ENCODE results near the gene CIRBP.

CIRBP gene

DNA sequence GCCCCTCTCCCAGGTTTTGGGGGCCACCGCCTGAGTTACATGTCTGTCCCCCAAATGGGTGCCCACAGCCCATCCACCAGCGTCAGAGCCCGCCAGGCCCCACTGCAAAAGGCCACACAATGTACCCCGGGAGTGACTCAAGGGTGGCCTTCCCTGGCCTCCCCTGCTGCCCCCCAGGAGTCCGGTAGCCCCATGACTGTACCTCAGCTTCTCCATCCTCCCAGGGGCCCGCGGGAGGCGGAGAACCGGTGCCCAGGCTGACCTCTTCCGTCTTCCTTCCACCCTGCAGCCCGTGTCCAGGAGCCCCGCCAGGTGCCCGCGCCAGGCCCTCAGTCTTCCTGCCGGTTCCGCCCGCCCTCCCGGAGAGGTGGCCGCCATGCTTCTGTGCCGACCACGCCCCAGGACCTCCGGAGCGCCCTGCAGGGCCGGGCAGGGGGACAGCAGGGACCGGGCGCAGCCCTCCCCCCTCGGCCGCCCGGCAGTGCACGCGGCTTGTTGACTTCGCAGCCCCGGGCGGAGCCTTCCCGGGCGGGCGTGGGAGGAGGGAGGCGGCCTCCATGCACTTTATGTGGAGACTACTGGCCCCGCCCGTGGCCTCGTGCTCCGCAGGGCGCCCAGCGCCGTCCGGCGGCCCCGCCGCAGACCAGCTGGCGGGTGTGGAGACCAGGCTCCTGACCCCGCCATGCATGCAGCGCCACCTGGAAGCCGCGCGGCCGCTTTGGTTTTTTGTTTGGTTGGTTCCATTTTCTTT lies 41.7 kb upstream of the CIRBP start:
- DNase-seq (ENCODE audit: extremely low spot score), result no peak
- POLR2A ChIA-PET, result no interaction called here
- CTCF ChIA-PET, result no interaction called here

DNA sequence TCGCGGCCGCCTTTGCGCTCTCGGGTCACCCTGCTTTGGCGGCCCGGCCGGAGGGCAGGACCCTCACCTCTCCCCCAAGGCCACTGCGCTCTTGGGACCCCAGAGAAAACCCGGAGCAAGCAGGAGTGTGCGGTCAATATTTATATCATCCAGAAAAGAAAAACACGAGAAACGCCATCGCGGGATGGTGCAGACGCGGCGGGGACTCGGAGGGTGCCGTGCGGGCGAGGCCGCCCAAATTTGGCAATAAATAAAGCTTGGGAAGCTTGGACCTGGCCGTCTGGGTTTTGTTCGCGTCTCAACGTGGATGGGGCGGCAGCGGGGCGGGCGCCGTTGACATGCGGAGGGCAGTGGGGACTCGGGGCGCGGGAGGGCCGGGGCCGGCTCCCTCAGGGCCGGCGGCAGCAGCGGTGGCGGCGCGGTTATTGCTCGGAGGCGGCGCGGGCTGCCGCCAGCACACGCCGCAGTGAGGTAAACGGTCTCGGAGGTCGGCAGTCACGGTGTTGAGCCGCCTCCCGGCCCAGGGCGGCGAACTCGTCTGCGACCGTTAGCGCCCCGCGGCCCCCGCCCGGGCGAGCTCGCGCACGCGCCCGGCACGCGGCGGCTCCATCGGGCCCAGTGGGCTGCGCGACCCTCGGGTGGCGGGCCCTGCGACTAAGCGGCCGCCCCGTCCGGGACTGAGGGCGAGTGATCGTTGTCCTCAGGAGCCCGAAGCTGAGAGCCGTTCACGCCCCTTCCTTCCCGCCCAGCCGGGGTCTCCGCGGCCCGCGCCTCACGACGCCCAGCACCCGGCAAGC lies 40.8 kb upstream of the CIRBP start:
- CTCF ChIA-PET, result no interaction called here

More for the DNA sequence above, 41.7 kb upstream of the CIRBP start:
- TF ChIP-seq L3MBTL2 (conservative IDR thresholded peaks at IDR 0.05), result no peak
- no peak for TF ChIP-seq ELF4 (IDR thresholded peaks at IDR 0.05)
- TF ChIP-seq FOXK2 (IDR thresholded peaks at IDR 0.05), result no peak
- TF ChIP-seq LEF1 (IDR thresholded peaks at IDR 0.05; ENCODE audit: borderline replicate concordance), result no peak
- TF ChIP-seq SP1 (IDR thresholded peaks at IDR 0.05), result no peak
- no peak for TF ChIP-seq SUZ12 (IDR thresholded peaks at IDR 0.05)
- TF ChIP-seq HDGF (IDR thresholded peaks at IDR 0.05; ENCODE audit: borderline replicate concordance), result no peak

GRCh38 chr19:1229056-1229923 lies 39.8 kb upstream of the CIRBP start:
- CTCF ChIA-PET, result no interaction called here
- no peak for TF ChIP-seq SUZ12 (IDR thresholded peaks at IDR 0.05)
- no peak for TF ChIP-seq ZNF384 (IDR thresholded peaks at IDR 0.05)
- no peak for TF ChIP-seq HDGF (IDR thresholded peaks at IDR 0.05; ENCODE audit: borderline replicate concordance)
- TF ChIP-seq LEF1 (IDR thresholded peaks at IDR 0.05; ENCODE audit: borderline replicate concordance), result no peak
- TF ChIP-seq ARNT (IDR thresholded peaks at IDR 0.05), result no peak
- TF ChIP-seq FOXA1 (IDR thresholded peaks at IDR 0.05), result no peak
- no peak for TF ChIP-seq NFRKB (IDR thresholded peaks at IDR 0.05)
- TF ChIP-seq ELF4 (IDR thresholded peaks at IDR 0.05), result no peak
- no peak for TF ChIP-seq FOXK2 (IDR thresholded peaks at IDR 0.05)
- TF ChIP-seq L3MBTL2 (conservative IDR thresholded peaks at IDR 0.05), result no peak
- no peak for TF ChIP-seq FOXM1 (IDR thresholded peaks at IDR 0.05; ENCODE audit: borderline replicate concordance)
- TF ChIP-seq CTBP1 (IDR thresholded peaks at IDR 0.05; ENCODE audit: borderline replicate concordance), result no peak
- no peak for TF ChIP-seq TARDBP (IDR thresholded peaks at IDR 0.05)
- no peak for TF ChIP-seq SP1 (IDR thresholded peaks at IDR 0.05)
- POLR2A ChIA-PET, result interaction anchor here (1.1 kb wide), 1 partner anchor 40 kb away, joined by 6 read pairs; the partner anchor contains the start of gene CIRBP
- DNase-seq (ENCODE audit: extremely low spot score), result no peak

More for the DNA sequence above, 40.8 kb upstream of the CIRBP start:
- TF ChIP-seq ARNT (IDR thresholded peaks at IDR 0.05) (no peak), ELF4 (IDR thresholded peaks at IDR 0.05) (no peak), SP1 (IDR thresholded peaks at IDR 0.05) (no peak), L3MBTL2 (conservative IDR thresholded peaks at IDR 0.05) (no peak), FOXA1 (IDR thresholded peaks at IDR 0.05) (no peak), SUZ12 (IDR thresholded peaks at IDR 0.05) (no peak), BHLHE40 (IDR thresholded peaks at IDR 0.05; ENCODE audit: borderline replicate concordance) (no peak), ZNF384 (IDR thresholded peaks at IDR 0.05) (no peak), TARDBP (IDR thresholded peaks at IDR 0.05) (no peak), FOXK2 (IDR thresholded peaks at IDR 0.05) (no peak), PKNOX1 (IDR thresholded peaks at IDR 0.05) (no peak), NFRKB (IDR thresholded peaks at IDR 0.05) (no peak), HDGF (IDR thresholded peaks at IDR 0.05; ENCODE audit: borderline replicate concordance) (no peak), LEF1 (IDR thresholded peaks at IDR 0.05; ENCODE audit: borderline replicate concordance) (no peak), CTBP1 (IDR thresholded peaks at IDR 0.05; ENCODE audit: borderline replicate concordance) (no peak), FOXM1 (IDR thresholded peaks at IDR 0.05; ENCODE audit: borderline replicate concordance) (no peak)
- POLR2A ChIA-PET, result no interaction called here
- DNase-seq (ENCODE audit: extremely low spot score), result no peak

GRCh38 chr19:1229924-1230782 lies 39.0 kb upstream of the CIRBP start:
- CTCF ChIA-PET, result no interaction called here

GRCh38 chr19:1230783-1231489 lies 38.2 kb upstream of the CIRBP start:
- TF ChIP-seq ARNT (IDR thresholded peaks at IDR 0.05) (no peak), L3MBTL2 (conservative IDR thresholded peaks at IDR 0.05) (no peak), TARDBP (IDR thresholded peaks at IDR 0.05) (no peak), FOXA1 (IDR thresholded peaks at IDR 0.05) (no peak)
- ChIA-PET POLR2A (interaction anchor here (1.1 kb wide), 1 partner anchor 38 kb away, joined by 6 read pairs; the partner anchor contains the start of gene CIRBP), CTCF (no interaction called here)
- no peak for DNase-seq (ENCODE audit: extremely low spot score)

More at GRCh38 chr19:1229924-1230782, 39.0 kb upstream of the CIRBP start:
- TF ChIP-seq FOXA1 (IDR thresholded peaks at IDR 0.05) (no peak), NFRKB (IDR thresholded peaks at IDR 0.05) (no peak)
- POLR2A ChIA-PET, result interaction anchor here (1.1 kb wide), 1 partner anchor 39 kb away, joined by 6 read pairs; the partner anchor contains the start of gene CIRBP
- DNase-seq (ENCODE audit: extremely low spot score), result no peak

Measured in HEK293T (cell line).